Measurements from ENCODE around the gene ZNF511. TPM values are rescaled to one million over a fixed set of nuclear protein-coding genes. Genes with fewer than 3 reads are reported as not detected.

ZNF511 gene
- total RNA-seq, 1 experiment from 2014 or later, result 78.4 TPM

DNA sequence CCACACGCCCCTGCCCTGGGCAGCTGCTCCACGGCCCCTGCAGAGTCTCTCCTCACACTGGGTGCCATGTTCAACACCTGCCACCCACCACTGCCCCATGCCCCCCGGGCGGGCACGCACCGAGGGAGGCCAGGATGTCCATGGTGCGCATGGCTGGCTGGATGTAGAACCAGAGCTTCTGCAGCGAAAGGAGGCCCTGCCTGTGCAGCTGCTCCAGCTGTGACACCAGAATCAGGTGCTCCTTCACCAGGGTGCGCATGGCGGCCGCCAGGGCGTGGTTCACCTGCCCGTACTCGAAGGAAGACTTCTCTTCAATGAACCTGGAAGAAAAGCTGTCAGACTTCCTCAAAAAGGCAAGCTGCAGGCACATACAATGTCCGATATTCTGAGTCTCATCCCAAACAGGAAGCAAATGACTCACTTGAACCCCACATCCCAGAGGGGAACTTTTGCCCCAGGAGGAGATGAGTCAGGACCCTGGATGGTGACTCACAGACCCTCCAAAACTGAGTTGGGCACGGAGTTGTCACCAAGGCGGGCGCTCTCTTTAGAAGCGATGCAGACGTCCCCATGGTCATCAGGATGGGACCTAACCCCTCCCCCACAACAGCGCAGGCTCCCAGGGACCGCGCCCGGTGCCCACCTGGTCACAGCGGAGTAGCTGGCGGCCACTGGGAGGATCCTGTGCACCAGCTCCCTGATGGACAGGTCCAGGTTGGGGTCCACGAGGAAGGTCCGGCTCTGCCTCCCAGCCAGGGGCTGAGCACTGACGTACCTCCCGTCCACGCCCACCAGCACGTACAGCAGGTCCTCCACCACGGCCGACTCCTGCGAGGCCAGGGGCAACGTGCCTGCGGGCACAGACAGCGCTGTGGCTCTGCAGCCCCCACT, 15.6 kb upstream of the ZNF511 start:
- H2AFZ ChIP-seq (ENCODE audit: low read length), result no peak overlapping the region
- peak overlapping the region; percentile 94 for H3K27ac ChIP-seq (ENCODE audit: low read length)
- CTCF ChIA-PET, result interaction anchor here (1.1 to 1.5 kb wide), 2 partner anchors 15 to 35 kb away, joined by 3 to 4 read pairs; no protein-coding TSS in a partner anchor

DNA sequence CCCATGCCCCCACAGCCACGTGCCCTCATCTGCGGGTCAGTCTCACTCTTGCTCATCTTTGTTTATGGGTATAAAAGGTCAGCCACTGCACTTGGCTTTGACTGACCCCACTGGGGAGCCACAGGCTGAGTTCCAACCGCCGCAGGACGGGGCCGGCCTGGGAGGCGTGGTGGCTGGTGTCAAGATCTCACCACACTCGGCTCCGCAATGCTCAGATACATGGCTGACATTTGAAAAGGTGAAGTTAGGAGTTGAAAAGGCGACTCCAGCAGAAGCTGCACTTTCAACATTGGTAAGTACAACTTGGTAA, 14.9 kb upstream of the ZNF511 start:
- Histone ChIP-seq H4K20me1 (ENCODE audit: low read length) (no peaks in the 10 kb centered on the region), H3K9ac (ENCODE audit: low read length) (peak overlapping the region; percentile 64), H3K9me2 (replicated peaks; ENCODE audit: low read length) (no peaks in the 10 kb centered on the region), H3K4me2 (ENCODE audit: low read length) (peak overlapping the region; percentile 69), H3F3A (ENCODE audit: low read length, unreplicated experiment) (no peaks in the 10 kb centered on the region), H3K36me3 (ENCODE audit: low read depth, low read length) (peaks cover 27% of the 10 kb centered on the region; the same call in 1 of the 2 replicates), H3K4me1 (ENCODE audit: insufficient read depth, low read length) (peaks cover 23% of the 10 kb centered on the region), H3K79me2 (ENCODE audit: low read length) (no peaks in the 10 kb centered on the region; the same call in 1 of the 2 replicates), H3K27ac (ENCODE audit: low read length) (peak overlapping the region; percentile 94), H3K27me3 (ENCODE audit: low read length) (no peaks in the 10 kb centered on the region), H3K9me3 (ENCODE audit: low read length) (no peaks in the 10 kb centered on the region), H2AFZ (ENCODE audit: low read length) (no peak overlapping the region), H3K4me3 (ENCODE audit: low read length) (peak overlapping the region; percentile 44; the same call in 1 of the 2 replicates)
- ChIA-PET CTCF (interaction anchor here (1.1 to 1.5 kb wide), 2 partner anchors 14 to 36 kb away, joined by 3 to 4 read pairs; no protein-coding TSS in a partner anchor), POLR2A (ENCODE audit: unreplicated experiment) (interaction anchor here (0.6 kb wide), 1 partner anchor 28 kb away, joined by 4 read pairs; no protein-coding TSS in a partner anchor)
- peak; percentile 56; the same call in 1 of the 2 replicates for ATAC-seq
- TF ChIP-seq, protein P1, sequence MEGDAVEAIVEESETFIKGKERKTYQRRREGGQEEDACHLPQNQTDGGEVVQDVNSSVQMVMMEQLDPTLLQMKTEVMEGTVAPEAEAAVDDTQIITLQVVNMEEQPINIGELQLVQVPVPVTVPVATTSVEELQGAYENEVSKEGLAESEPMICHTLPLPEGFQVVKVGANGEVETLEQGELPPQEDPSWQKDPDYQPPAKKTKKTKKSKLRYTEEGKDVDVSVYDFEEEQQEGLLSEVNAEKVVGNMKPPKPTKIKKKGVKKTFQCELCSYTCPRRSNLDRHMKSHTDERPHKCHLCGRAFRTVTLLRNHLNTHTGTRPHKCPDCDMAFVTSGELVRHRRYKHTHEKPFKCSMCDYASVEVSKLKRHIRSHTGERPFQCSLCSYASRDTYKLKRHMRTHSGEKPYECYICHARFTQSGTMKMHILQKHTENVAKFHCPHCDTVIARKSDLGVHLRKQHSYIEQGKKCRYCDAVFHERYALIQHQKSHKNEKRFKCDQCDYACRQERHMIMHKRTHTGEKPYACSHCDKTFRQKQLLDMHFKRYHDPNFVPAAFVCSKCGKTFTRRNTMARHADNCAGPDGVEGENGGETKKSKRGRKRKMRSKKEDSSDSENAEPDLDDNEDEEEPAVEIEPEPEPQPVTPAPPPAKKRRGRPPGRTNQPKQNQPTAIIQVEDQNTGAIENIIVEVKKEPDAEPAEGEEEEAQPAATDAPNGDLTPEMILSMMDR (conservative IDR thresholded peaks at IDR 0.05; ENCODE audit: low read depth, low read length), result no peak
- TF ChIP-seq EZH2phosphoT487 (IDR thresholded peaks at IDR 0.05; ENCODE audit: borderline replicate concordance, low read length) (no peak), EZH2 (IDR thresholded peaks at IDR 0.05; ENCODE audit: low read length, unreplicated experiment) (no peak)
- no TSS peak for BruUV-seq (replicated peaks)
- no peak for DNase-seq
- intact Hi-C loops (cut with micrococcal nuclease), result loop anchor here (1.0 kb wide), 1 partner anchor 36 kb away; no protein-coding TSS in a partner anchor

More for the DNA sequence above, 15.6 kb upstream of the ZNF511 start:
- no peaks in the 10 kb centered on the region for H3K9me3 ChIP-seq (ENCODE audit: low read length)
- POLR2A ChIA-PET (ENCODE audit: unreplicated experiment), result interaction anchor here (0.5 to 0.6 kb wide), 4 partner anchors 13 to 34 kb away, joined by 3 to 4 read pairs (median 3); no protein-coding TSS in a partner anchor
- peak overlapping the region; percentile 44; the same call in 1 of the 2 replicates for H3K4me3 ChIP-seq (ENCODE audit: low read length)
- no peaks in the 10 kb centered on the region for H3K9me2 ChIP-seq (replicated peaks; ENCODE audit: low read length)
- no peaks in the 10 kb centered on the region for H3F3A ChIP-seq (ENCODE audit: low read length, unreplicated experiment)
- TF ChIP-seq EZH2 (IDR thresholded peaks at IDR 0.05; ENCODE audit: low read length, unreplicated experiment), result no peak
- no peak for TF ChIP-seq EZH2phosphoT487 (IDR thresholded peaks at IDR 0.05; ENCODE audit: borderline replicate concordance, low read length)
- TF ChIP-seq, protein P1 (conservative IDR thresholded peaks at IDR 0.05; ENCODE audit: low read depth, low read length), result no peak
- peak overlapping the region; percentile 69 for H3K4me2 ChIP-seq (ENCODE audit: low read length)
- peaks cover 27% of the 10 kb centered on the region; the same call in 1 of the 2 replicates for H3K36me3 ChIP-seq (ENCODE audit: low read depth, low read length)
- H3K79me2 ChIP-seq (ENCODE audit: low read length), result no peaks in the 10 kb centered on the region; the same call in 1 of the 2 replicates
- H3K27me3 ChIP-seq (ENCODE audit: low read length), result no peaks in the 10 kb centered on the region
- BruUV-seq (replicated peaks), result no TSS peak
- H3K4me1 ChIP-seq (ENCODE audit: insufficient read depth, low read length), result peaks cover 23% of the 10 kb centered on the region
- no peaks in the 10 kb centered on the region for H4K20me1 ChIP-seq (ENCODE audit: low read length)
- peak overlapping the region; percentile 67 for H3K9ac ChIP-seq (ENCODE audit: low read length)
- intact Hi-C loops (cut with micrococcal nuclease), result loop anchor here (1.0 kb wide), 1 partner anchor 36 kb away; no protein-coding TSS in a partner anchor
- ATAC-seq, result peak; percentile 84
- DNase-seq, result peak; percentile 93

Measured in PC-3 (cell line).